Gastrocnemius medialis (tissue), 4 donors: ENCODE results near the gene AHCYL1. TPM values are rescaled to one million over a fixed set of nuclear protein-coding genes. Genes with fewer than 3 reads are reported as not detected.

ENCODE experiments used
- ATAC-seq, 2 donors: fragments of 150-250 bp; one replicate each; pipeline ENCODE4 v1.9.1; 2016
- DNase-seq, 2 donors: peaks; one replicate each; pipeline ENCODE4 v3.0.0-alpha.2; 2019
- H3K27ac ChIP-seq, 4 donors: fragments of 200-600 bp; sonication (generic); 1 replicate in 1 of 4; 2 replicates in 3 of 4; pipeline ENCODE4 v1.5.1; 2016 to 2018; ENCODE audit warnings: mild to moderate bottlenecking in 2 of 4, moderate library complexity in 1 of 4
- H3K27me3 ChIP-seq, 3 donors: fragments of 200-600 bp; sonication (generic) in 2 of 3; 1 replicate in 1 of 3; 2 replicates in 2 of 3; pipeline versions ENCODE4 v1.5.1 to v1.6.0; 2016 to 2019; ENCODE audit warnings: mild to moderate bottlenecking in 1 of 3, moderate library complexity in 1 of 3
- H3K36me3 ChIP-seq, 2 donors: fragments of 200-600 bp; sonication (generic) in 1 of 2; one replicate each; pipeline ENCODE4 v1.5.1; 2017 to 2018
- H3K4me1 ChIP-seq, 2 donors: fragments of 200-600 bp; sonication (generic) in 1 of 2; one replicate each; pipeline ENCODE4 v1.5.1; 2016 to 2017; ENCODE audit warnings: mild to moderate bottlenecking in 2 of 2
- H3K4me3 ChIP-seq, 4 donors: fragments of 200-600 bp; sonication (generic) in 3 of 4; 1 replicate in 1 of 4; 2 replicates in 3 of 4; pipeline ENCODE4 v1.5.1; 2016 to 2019; ENCODE audit warnings: mild to moderate bottlenecking in 2 of 4
- H3K9me3 ChIP-seq, 3 donors: fragments of 200-600 bp; sonication (generic) in 2 of 3; 1 replicate in 1 of 3; 2 replicates in 2 of 3; pipeline ENCODE4 v1.5.1; 2016 to 2019
- CTCF ChIP-seq, 5 experiments: fragments of 450-650 bp in 3 of 5; fragments of 200-600 bp in 2 of 5; sonication (generic) in 2 of 5; IDR thresholded peaks in 4 of 5; conservative IDR thresholded peaks in 1 of 5; 1 replicate in 4 of 5; 2 replicates in 1 of 5; pipeline ENCODE4 v1.5.1; 2016 to 2019; ENCODE audit warnings: antibody characterized with exemption in 5 of 5, mild to moderate bottlenecking in 3 of 5, moderate library complexity in 3 of 5
- POLR2A ChIP-seq, 2 donors: fragments of 450-650 bp; IDR thresholded peaks; one replicate each; pipeline ENCODE4 v1.6.1; 2017; ENCODE audit warnings: antibody characterized with exemption in 2 of 2, mild to moderate bottlenecking in 2 of 2, moderate library complexity in 2 of 2
- in situ Hi-C, 4 donors: fragments of 200-750 bp; cut with MboI; loops; one replicate each; pipeline versions ENCODE4 v1.15.0 to v1.8.0; 2017; ENCODE audit warnings: low sequenced_read_pairs in 4 of 4
- intact Hi-C: fragments of 100-400 bp; cut with DNase I; formaldehyde crosslinking; loops from one replicate; pipeline ENCODE4 v1.15.1; 2023; ENCODE audit warnings: low total_unique reads
- total RNA-seq, 4 donors: library from RNA; depleted of rRNA; stranded (reverse); fragments of >200 nt; gene quantifications; one replicate each; pipeline versions ENCODE4 v1.1.0 to v1.2.3, GENCODE V29; 2016

AHCYL1 gene
- total RNA-seq, 4 donors from 2014 or later: 42.3 to 109 (median 69.6) TPM

- DNase-seq (no peak), ATAC-seq (no peak)
- H3K36me3 ChIP-seq: peaks cover 0 to 35% of the 10 kb centered on the region in 2 donors
- peaks cover 53 to 54% of the 10 kb centered on the region in 2 donors for H3K4me1 ChIP-seq
- H3K9me3 ChIP-seq: no peaks in the 10 kb centered on the region
- intact Hi-C loops (no loop called here), in situ Hi-C loops (no loop called here)
- peak overlapping the region in 3 of 4 donors; percentile 0 to 59 (median 45) for H3K4me3 ChIP-seq
- TF ChIP-seq CTCF (IDR thresholded peaks at IDR 0.05 in 4 of 5, conservative IDR thresholded peaks at IDR 0.05 in 1 of 5) (no peak), POLR2A (IDR thresholded peaks at IDR 0.05) (no peak)
- H3K27me3 ChIP-seq: no peaks in the 10 kb centered on the region
- peak overlapping the region; percentile 8 to 89 (median 40) for H3K27ac ChIP-seq
Measured at GRCh38 chr1:110007046-110007830, 22.7 kb downstream of the AHCYL1 start.

GRCh38 chr1:110008971-110009565, 24.5 kb downstream of the AHCYL1 start:
- no peaks in the 10 kb centered on the region for H3K9me3 ChIP-seq
- no peak for TF ChIP-seq CTCF (IDR thresholded peaks at IDR 0.05 in 4 of 5, conservative IDR thresholded peaks at IDR 0.05 in 1 of 5)
- TF ChIP-seq POLR2A (IDR thresholded peaks at IDR 0.05): no peak
- peaks cover 35 to 37% of the 10 kb centered on the region in 2 donors for H3K4me1 ChIP-seq

GRCh38 chr1:110011527-110012041, 27.0 kb downstream of the AHCYL1 start:
- peaks cover 0 to 79% of the 10 kb centered on the region in 2 donors for H3K36me3 ChIP-seq
- TF ChIP-seq CTCF (IDR thresholded peaks at IDR 0.05 in 4 of 5, conservative IDR thresholded peaks at IDR 0.05 in 1 of 5): peak; percentile 24 to 56 (median 51)
- no peak for TF ChIP-seq POLR2A (IDR thresholded peaks at IDR 0.05)
- peak overlapping the region in 3 of 4 donors; percentile 2 to 27 (median 10) for H3K27ac ChIP-seq
- H3K27me3 ChIP-seq: no peaks in the 10 kb centered on the region
- no peaks in the 10 kb centered on the region for H3K9me3 ChIP-seq
- in situ Hi-C loops: no loop called here
- intact Hi-C loops: no loop called here
- H3K4me3 ChIP-seq: no peak overlapping the region
- DNase-seq (peak in 1 of 2 donors; percentile 33), ATAC-seq (peak; percentile 82 to 87)
- H3K4me1 ChIP-seq: peaks cover 14 to 17% of the 10 kb centered on the region in 2 donors

More at GRCh38 chr1:110008971-110009565, 24.5 kb downstream of the AHCYL1 start:
- intact Hi-C loops (no loop called here), in situ Hi-C loops (no loop called here)
- ATAC-seq (no peak), DNase-seq (no peak)
- Histone ChIP-seq H3K4me3 (no peak overlapping the region), H3K36me3 (peaks cover 0 to 54% of the 10 kb centered on the region in 2 donors), H3K27ac (peak overlapping the region in 2 of 4 donors; percentile 10 to 13), H3K27me3 (no peaks in the 10 kb centered on the region)

- ATAC-seq (no peak), DNase-seq (no peak)
- peaks cover 0 to 85% of the 10 kb centered on the region in 2 donors for H3K36me3 ChIP-seq
- in situ Hi-C loops: no loop called here
- H3K9me3 ChIP-seq: no peaks in the 10 kb centered on the region
- intact Hi-C loops: no loop called here
- H3K27me3 ChIP-seq: no peaks in the 10 kb centered on the region
- H3K27ac ChIP-seq: no peak overlapping the region
- no peak for TF ChIP-seq POLR2A (IDR thresholded peaks at IDR 0.05)
- no peak for TF ChIP-seq CTCF (IDR thresholded peaks at IDR 0.05 in 4 of 5, conservative IDR thresholded peaks at IDR 0.05 in 1 of 5)
- no peak overlapping the region for H3K4me3 ChIP-seq
- peaks cover 7 to 10% of the 10 kb centered on the region in 2 donors for H3K4me1 ChIP-seq
Measured at GRCh38 chr1:110012100-110012780, 27.7 kb downstream of the AHCYL1 start.
